MM.1S (cell line): ENCODE measurements around the gene ZIM2.

Experiments used
- DNase-seq: peaks from one replicate; pipeline ENCODE4 v3.0.0-alpha.2; 2015
- H2AFZ ChIP-seq: fragments of 300-600 bp; sonication (generic); 2 replicates; pipeline ENCODE4 v1.6.0; 2016; ENCODE audit warnings: antibody characterized with exemption, low read length
- H3F3A ChIP-seq: fragments of 300-600 bp; sonication (generic); 2 replicates; pipeline ENCODE4 v1.6.1; 2016; ENCODE audit warnings: mild to moderate bottlenecking, antibody characterized with exemption, low read length, moderate library complexity, mixed read lengths; ENCODE audit not compliant: insufficient read depth
- H3K27ac ChIP-seq: fragments of 300-600 bp; sonication (generic); 2 replicates; pipeline ENCODE4 v1.5.1; 2016; ENCODE audit warnings: mild to moderate bottlenecking, low read length
- H3K27me3 ChIP-seq: fragments of 300-600 bp; sonication (generic); replicated peaks from 2 replicates; pipeline ENCODE4 v1.6.0; 2016; ENCODE audit warnings: low read length; ENCODE audit not compliant: insufficient read depth
- H3K36me3 ChIP-seq: fragments of 300-600 bp; sonication (generic); replicated peaks from 2 replicates; pipeline ENCODE4 v1.6.1; 2016; ENCODE audit warnings: mild to moderate bottlenecking, low read length, mixed read lengths; ENCODE audit not compliant: insufficient read depth
- H3K4me1 ChIP-seq: fragments of 300-600 bp; sonication (generic); 2 replicates; pipeline ENCODE4 v1.6.1; 2016; ENCODE audit warnings: low read length, mixed read lengths
- H3K4me2 ChIP-seq: fragments of 300-600 bp; sonication (generic); 2 replicates; pipeline ENCODE4 v1.6.0; 2016; ENCODE audit warnings: low read depth, low read length
- H3K4me3 ChIP-seq: fragments of 300-600 bp; sonication (generic); 2 replicates; pipeline ENCODE4 v1.5.1; 2016; ENCODE audit warnings: low read length, mixed read lengths
- H3K79me2 ChIP-seq: fragments of 300-600 bp; sonication (generic); 2 replicates; pipeline ENCODE4 v1.6.1; 2016; ENCODE audit warnings: mixed run types, low read length, mixed read lengths
- H3K9ac ChIP-seq: fragments of 300-600 bp; sonication (generic); 2 replicates; pipeline ENCODE4 v1.6.1; 2016; ENCODE audit warnings: low read length, mixed read lengths
- H3K9me2 ChIP-seq: fragments of 300-600 bp; sonication (generic); replicated peaks from 2 replicates; pipeline ENCODE4 v1.6.1; 2016; ENCODE audit warnings: mild to moderate bottlenecking, low read length, mixed read lengths; ENCODE audit not compliant: insufficient read depth
- H3K9me3 ChIP-seq: fragments of 300-600 bp; sonication (generic); replicated peaks from 2 replicates; pipeline ENCODE4 v1.6.1; 2016; ENCODE audit warnings: mild to moderate bottlenecking, low read length, mixed read lengths; ENCODE audit not compliant: insufficient read depth
- H4K20me1 ChIP-seq: fragments of 300-600 bp; sonication (generic); 2 replicates; pipeline ENCODE4 v1.6.1; 2016; ENCODE audit warnings: mild to moderate bottlenecking, low read length, moderate library complexity, mixed read lengths; ENCODE audit not compliant: insufficient read depth
- CTCF ChIP-seq: fragments of 300-600 bp; sonication (generic); IDR thresholded peaks from 2 replicates; pipeline ENCODE4 v1.5.1; 2016; ENCODE audit warnings: antibody characterized with exemption, low read length, mixed read lengths
- EZH2 ChIP-seq: fragments of 300-600 bp; sonication (generic); optimal IDR thresholded peaks from 2 replicates; pipeline ENCODE3; 2017; ENCODE audit warnings: low read depth, mild to moderate bottlenecking, antibody characterized with exemption, low read length, mixed read lengths
- EZH2phosphoT487 ChIP-seq: fragments of 300-600 bp; sonication (generic); IDR thresholded peaks from 2 replicates; pipeline ENCODE4 v1.6.1; 2018; ENCODE audit warnings: antibody characterized with exemption, low read length

The ZIM2 gene

GRCh38 chr19:56880592-56881190 lies 40.2 kb upstream of the ZIM2 start:
- TF ChIP-seq EZH2 (no peak), CTCF (no peak)
- no peaks in the 10 kb centered on the region for H3F3A ChIP-seq
- no peak overlapping the region for H3K9ac ChIP-seq
- H3K4me1 ChIP-seq, result no peaks in the 10 kb centered on the region
- H3K9me2 ChIP-seq, result no peaks in the 10 kb centered on the region
- H3K27me3 ChIP-seq, result no peaks in the 10 kb centered on the region
- H3K4me2 ChIP-seq, result no peak overlapping the region
- no peaks in the 10 kb centered on the region for H3K9me3 ChIP-seq
- no peak overlapping the region for H2AFZ ChIP-seq
- no peaks in the 10 kb centered on the region for H3K36me3 ChIP-seq
- no peak overlapping the region for H3K27ac ChIP-seq
- H3K4me3 ChIP-seq, result no peak overlapping the region
- no peaks in the 10 kb centered on the region for H3K79me2 ChIP-seq
- no peaks in the 10 kb centered on the region for H4K20me1 ChIP-seq
- DNase-seq, result no peak

- no peak overlapping the region for H3K9ac ChIP-seq
- no peaks in the 10 kb centered on the region for H3K79me2 ChIP-seq
- TF ChIP-seq EZH2 (no peak), EZH2phosphoT487 (no peak), CTCF (no peak)
- H3K9me2 ChIP-seq, result no peaks in the 10 kb centered on the region
- H2AFZ ChIP-seq, result no peak overlapping the region
- no peak overlapping the region for H3K27ac ChIP-seq
- H3F3A ChIP-seq, result no peaks in the 10 kb centered on the region
- H4K20me1 ChIP-seq, result no peaks in the 10 kb centered on the region
- no peaks in the 10 kb centered on the region for H3K27me3 ChIP-seq
- H3K4me3 ChIP-seq, result no peak overlapping the region
- no peaks in the 10 kb centered on the region for H3K36me3 ChIP-seq
- H3K4me2 ChIP-seq, result no peak overlapping the region
- H3K9me3 ChIP-seq, result no peaks in the 10 kb centered on the region
- no peak for DNase-seq
- H3K4me1 ChIP-seq, result no peaks in the 10 kb centered on the region
These were observed 36.7 kb upstream of the ZIM2 start for GRCh38 chr19:56877069-56877715.

- Histone ChIP-seq H4K20me1 (no peaks in the 10 kb centered on the region), H3K4me2 (no peak overlapping the region), H3K9me2 (no peaks in the 10 kb centered on the region), H3K4me1 (no peaks in the 10 kb centered on the region), H3K36me3 (no peaks in the 10 kb centered on the region), H3K9ac (no peak overlapping the region), H3K9me3 (no peaks in the 10 kb centered on the region), H3K27ac (no peak overlapping the region), H3K4me3 (no peak overlapping the region), H3K27me3 (no peaks in the 10 kb centered on the region), H3F3A (no peaks in the 10 kb centered on the region), H2AFZ (no peak overlapping the region), H3K79me2 (no peaks in the 10 kb centered on the region)
- no peak for DNase-seq
- TF ChIP-seq EZH2 (no peak), CTCF (no peak), EZH2phosphoT487 (no peak)
These were observed 35.2 kb upstream of the ZIM2 start for GRCh38 chr19:56875717-56876116.
